ENCODE data around the gene GOPC. TPM values are rescaled to one million over a fixed set of nuclear protein-coding genes. Genes with fewer than 3 reads are reported as not detected.

Gene GOPC
- 41.0 TPM for total RNA-seq

DNA sequence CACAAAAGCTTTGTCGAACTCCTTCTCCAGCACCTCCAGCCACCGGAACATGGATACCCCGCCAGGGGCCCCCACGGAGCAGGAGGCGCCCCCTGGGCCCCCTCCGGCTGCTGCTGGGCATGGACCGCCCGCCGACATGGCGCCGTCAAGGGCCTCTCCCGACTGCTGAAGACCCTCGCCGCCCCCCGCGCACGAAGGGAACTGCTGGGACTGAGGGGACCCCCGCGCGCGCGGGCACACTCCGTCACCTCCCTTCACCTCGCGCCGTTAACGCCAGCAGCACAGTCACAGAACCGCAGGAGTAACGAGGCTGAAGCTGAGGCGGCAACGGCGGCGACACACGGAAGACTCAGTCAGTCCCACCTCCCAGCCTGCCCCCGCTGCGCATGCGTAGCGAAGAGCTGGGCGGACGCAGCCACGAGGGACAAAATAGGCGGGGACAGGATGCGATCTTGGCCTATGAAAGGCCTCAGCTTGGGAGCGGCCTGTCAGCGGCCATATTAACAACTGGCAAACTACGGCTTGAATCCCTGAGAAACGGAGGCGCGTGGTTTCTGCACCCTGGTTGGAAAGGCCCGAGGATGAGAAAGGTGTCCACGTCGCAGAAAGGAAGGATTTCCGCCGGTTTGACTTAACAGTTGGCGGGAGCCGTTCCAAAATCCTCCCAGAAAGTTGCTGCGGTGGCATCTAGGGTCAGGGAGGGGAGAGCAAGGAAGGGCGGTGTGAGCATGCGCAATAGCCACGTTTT is at the start of gene GOPC:
Gene GOPC, minus strand, starts transcription at position 361 of the 748 bp plus-strand sequence. Its CDS starts 223 bp downstream, at position 138.

Other genes starting within 250 kb of the GOPC start
- 0.23 TPM for gene ROS1, start 176.6 kb downstream of the GOPC start, total RNA-seq
- gene DCBLD1, start 119.8 kb downstream of the GOPC start, total RNA-seq = 15.2 TPM
- 19.8 TPM for gene NUS1, start 73.0 kb upstream of the GOPC start, total RNA-seq

Measured in metanephros (tissue), 1 donor.